ENCODE measurements around the gene MGMT.

MGMT gene

GRCh38 chr10:129522041-129522585 is 55.1 kb downstream of the MGMT start:
- DNase-seq = no peak

- DNase-seq = no peak
These were observed 56.1 kb downstream of the MGMT start for GRCh38 chr10:129523031-129523722.

GRCh38 chr10:129523723-129524316 is 56.8 kb downstream of the MGMT start:
- DNase-seq = no peak

GRCh38 chr10:129524936-129525335 is 57.9 kb downstream of the MGMT start:
- peak; percentile 51 for DNase-seq

- peak; percentile 53 for DNase-seq
These were observed 58.4 kb downstream of the MGMT start for GRCh38 chr10:129525401-129525801.

- DNase-seq = no peak
These were observed 59.9 kb downstream of the MGMT start for GRCh38 chr10:129526943-129527342.

GRCh38 chr10:129528376-129528978 is 61.4 kb downstream of the MGMT start:
- DNase-seq = no peak

GRCh38 chr10:129530581-129530980 is 63.5 kb downstream of the MGMT start:
- DNase-seq = no peak

- peak; percentile 43 for DNase-seq
These were observed 64.3 kb downstream of the MGMT start for GRCh38 chr10:129531195-129531968.

GRCh38 chr10:129531969-129532660 is 65.1 kb downstream of the MGMT start:
- no peak for DNase-seq

- DNase-seq = no peak
These were observed 65.8 kb downstream of the MGMT start for GRCh38 chr10:129532838-129533237.

- DNase-seq = no peak
These were observed 66.2 kb downstream of the MGMT start for GRCh38 chr10:129533281-129533680.

- DNase-seq = no peak
These were observed 67.8 kb downstream of the MGMT start for GRCh38 chr10:129534826-129535225.

- no peak for DNase-seq
These were observed 69.3 kb downstream of the MGMT start for GRCh38 chr10:129536336-129536735.

GRCh38 chr10:129537151-129537550 is 70.1 kb downstream of the MGMT start:
- no peak for DNase-seq

GRCh38 chr10:129538236-129538635 is 71.2 kb downstream of the MGMT start:
- no peak for DNase-seq

GRCh38 chr10:129541200-129541599 is 74.2 kb downstream of the MGMT start:
- DNase-seq = peak; percentile 54

GRCh38 chr10:129541748-129542487 is 74.9 kb downstream of the MGMT start:
- DNase-seq = no peak

GRCh38 chr10:129542589-129542988 is 75.5 kb downstream of the MGMT start:
- no peak for DNase-seq

GRCh38 chr10:129544205-129545202 is 77.5 kb downstream of the MGMT start:
- DNase-seq = no peak

GRCh38 chr10:129545261-129545660 is 78.2 kb downstream of the MGMT start:
- DNase-seq = no peak
